Keratinocyte (primary cell): ENCODE measurements around the gene GADD45B. TPM values are rescaled to one million over a fixed set of nuclear protein-coding genes. Genes with fewer than 3 reads are reported as not detected.
"Not testable (repeated sequence)": the region's sequence is repeated elsewhere in the genome, so short reads cannot be mapped to it uniquely, and the experiment has no call there.

Experiments used
- DNase-seq: peaks from one replicate; pipeline ENCODE4 v3.0.0-alpha.2; 2011; ENCODE audit warnings: low read depth, missing footprints, low spot score
- FAIRE-seq: peaks from 2 replicates; lab custom pipeline; 2011; peaks lifted over from hg19 to GRCh38; lab: Jason Lieb, UNC
- H2AFZ ChIP-seq: 2 replicates; pipeline ENCODE4 v1.6.0; 2012; ENCODE audit warnings: low read length, control low read depth, inconsistent platforms; ENCODE audit not compliant: control insufficient read depth
- H3K27ac ChIP-seq: 2 replicates; pipeline ENCODE4 v1.5.1; 2011; ENCODE audit warnings: low read length; ENCODE audit not compliant: control insufficient read depth, insufficient read depth
- H3K27me3 ChIP-seq: 3 replicates; pipeline ENCODE4 v1.6.0; 2011; ENCODE audit warnings: low read length; ENCODE audit not compliant: control insufficient read depth, insufficient read depth; ENCODE audit errors: extremely low read depth
- H3K36me3 ChIP-seq, 2 experiments: 2 replicates in 1 of 2; 3 replicates in 1 of 2; pipeline ENCODE4 v1.5.1; 2011; ENCODE audit warnings: low read length in 2 of 2, mild to moderate bottlenecking in 1 of 2; ENCODE audit not compliant: control insufficient read depth in 2 of 2, insufficient read depth in 2 of 2; ENCODE audit errors: extremely low read depth in 1 of 2
- H3K4me1 ChIP-seq: 3 replicates; pipeline ENCODE4 v1.5.1; 2011; ENCODE audit warnings: low read length; ENCODE audit not compliant: control insufficient read depth, insufficient read depth; ENCODE audit errors: extremely low read depth
- H3K4me2 ChIP-seq: 3 replicates; pipeline ENCODE4 v1.6.0; 2011; ENCODE audit warnings: low read depth, low read length; ENCODE audit not compliant: control insufficient read depth, insufficient read depth; ENCODE audit errors: extremely low read depth
- H3K4me3 ChIP-seq, 3 experiments: fragments of 200-600 bp in 1 of 3; sonication (generic) in 1 of 3; 2 replicates in 2 of 3; 3 replicates in 1 of 3; pipeline ENCODE4 v1.5.1; 2011 to 2016; ENCODE audit warnings: low read length in 3 of 3, mild to moderate bottlenecking in 3 of 3, control low read depth in 2 of 3, inconsistent platforms in 1 of 3, low read depth in 1 of 3, mixed read lengths in 1 of 3, mixed run types in 1 of 3, moderate library complexity in 1 of 3; ENCODE audit not compliant: control insufficient read depth in 2 of 3, insufficient read depth in 2 of 3; ENCODE audit errors: extremely low read depth in 1 of 3
- H3K79me2 ChIP-seq: 2 replicates; pipeline ENCODE4 v1.6.0; 2012; ENCODE audit warnings: low read length; ENCODE audit not compliant: control insufficient read depth, insufficient read depth
- H3K9ac ChIP-seq: 3 replicates; pipeline ENCODE4 v1.6.0; 2011; ENCODE audit warnings: low read length; ENCODE audit not compliant: control insufficient read depth, insufficient read depth; ENCODE audit errors: extremely low read depth
- H3K9me1 ChIP-seq: 3 replicates; pipeline ENCODE4 v1.6.0; 2011; ENCODE audit warnings: low read length; ENCODE audit not compliant: control insufficient read depth, insufficient read depth; ENCODE audit errors: extremely low read depth
- H3K9me3 ChIP-seq: 2 replicates; pipeline ENCODE4 v1.5.1; 2012; ENCODE audit warnings: low read depth, low read length; ENCODE audit not compliant: control insufficient read depth
- H4K20me1 ChIP-seq: 3 replicates; pipeline ENCODE4 v1.6.0; 2011; ENCODE audit warnings: low read length; ENCODE audit not compliant: control insufficient read depth, insufficient read depth; ENCODE audit errors: extremely low read depth
- EZH2 ChIP-seq: IDR thresholded peaks from one replicate; pipeline ENCODE4 v1.6.1; 2012; ENCODE audit warnings: inconsistent platforms, mild to moderate bottlenecking, low read length, moderate library complexity
- dilution Hi-C: fragments of 300-500 bp; cut with MboI; formaldehyde crosslinking; loops from one replicate; pipeline ENCODE4 v1.7.0; 2020; ENCODE audit warnings: low sequenced_read_pairs; ENCODE audit not compliant: extremely low pct_ligation_motif_present
- polyA plus RNA-seq, 5 experiments: library from polyadenylated mRNA; depleted of rRNA in 3 of 5; stranded (reverse) in 3 of 5; stranded (forward) in 1 of 5; unstranded in 1 of 5; fragments of >200 nt; gene quantifications; 1 replicate in 1 of 5; 2 replicates in 3 of 5; 3 replicates in 1 of 5; pipeline versions ENCODE4 v1.2.1 to v1.2.3, GENCODE V29; 2011 to 2012; ENCODE audit warnings: missing spikeins in 2 of 5, low read depth in 1 of 5, low replicate concordance in 1 of 5
- TF ChIP-seq, protein P1 (sequence below), 3 experiments: IDR thresholded peaks in 1 of 3; conservative IDR thresholded peaks in 1 of 3; optimal IDR thresholded peaks in 1 of 3; 2 replicates in 2 of 3; 3 replicates in 1 of 3; pipeline versions ENCODE3 to v1.5.1; 2011; ENCODE audit warnings: low read length in 3 of 3, mild to moderate bottlenecking in 3 of 3, moderate library complexity in 2 of 3, control low read depth in 1 of 3, inconsistent platforms in 1 of 3; ENCODE audit not compliant: insufficient read depth in 2 of 3; ENCODE audit errors: extremely low read depth in 1 of 3

The GADD45B gene
- polyA plus RNA-seq, 1 donor (not counting 4 experiments of a cell fraction or from before 2014, with no cell fraction given): 20.6 TPM

DNA sequence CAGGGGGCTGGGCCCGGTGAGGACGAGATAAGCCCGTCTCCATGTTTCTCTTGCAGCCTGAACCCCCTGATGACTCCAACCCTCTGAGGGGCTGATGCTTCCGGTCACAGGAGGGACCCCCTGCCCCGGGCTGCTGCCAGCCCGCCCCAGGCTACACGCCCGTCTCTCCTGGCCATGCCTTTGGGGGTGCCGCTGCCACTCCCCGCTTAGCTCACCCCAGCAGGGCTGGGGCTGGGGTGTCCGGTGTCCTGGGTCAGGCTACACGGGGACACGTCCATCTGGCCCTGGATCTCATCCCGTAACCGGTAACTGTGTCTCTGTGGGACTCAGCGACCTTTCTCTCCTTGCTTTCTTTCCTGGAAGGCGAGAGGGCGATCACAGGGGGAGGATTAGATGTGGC, 40.8 kb downstream of the GADD45B start:
- Histone ChIP-seq H3K9ac (no peak overlapping the region), H3K9me1 (no peaks in the 10 kb centered on the region), H3K27me3 (peaks cover 17% of the 10 kb centered on the region), H3K4me2 (no peak overlapping the region), H2AFZ (no peak overlapping the region), H3K4me3 (no peak overlapping the region), H3K79me2 (no peaks in the 10 kb centered on the region), H3K36me3 (no peaks in the 10 kb centered on the region), H4K20me1 (no peaks in the 10 kb centered on the region), H3K27ac (no peak overlapping the region), H3K9me3 (no peaks in the 10 kb centered on the region), H3K4me1 (peaks cover 11% of the 10 kb centered on the region)
- FAIRE-seq: no peak
- TF ChIP-seq, protein P1, sequence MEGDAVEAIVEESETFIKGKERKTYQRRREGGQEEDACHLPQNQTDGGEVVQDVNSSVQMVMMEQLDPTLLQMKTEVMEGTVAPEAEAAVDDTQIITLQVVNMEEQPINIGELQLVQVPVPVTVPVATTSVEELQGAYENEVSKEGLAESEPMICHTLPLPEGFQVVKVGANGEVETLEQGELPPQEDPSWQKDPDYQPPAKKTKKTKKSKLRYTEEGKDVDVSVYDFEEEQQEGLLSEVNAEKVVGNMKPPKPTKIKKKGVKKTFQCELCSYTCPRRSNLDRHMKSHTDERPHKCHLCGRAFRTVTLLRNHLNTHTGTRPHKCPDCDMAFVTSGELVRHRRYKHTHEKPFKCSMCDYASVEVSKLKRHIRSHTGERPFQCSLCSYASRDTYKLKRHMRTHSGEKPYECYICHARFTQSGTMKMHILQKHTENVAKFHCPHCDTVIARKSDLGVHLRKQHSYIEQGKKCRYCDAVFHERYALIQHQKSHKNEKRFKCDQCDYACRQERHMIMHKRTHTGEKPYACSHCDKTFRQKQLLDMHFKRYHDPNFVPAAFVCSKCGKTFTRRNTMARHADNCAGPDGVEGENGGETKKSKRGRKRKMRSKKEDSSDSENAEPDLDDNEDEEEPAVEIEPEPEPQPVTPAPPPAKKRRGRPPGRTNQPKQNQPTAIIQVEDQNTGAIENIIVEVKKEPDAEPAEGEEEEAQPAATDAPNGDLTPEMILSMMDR (optimal IDR thresholded peaks at IDR 0.05 in 1 of 3, IDR thresholded peaks at IDR 0.05 in 1 of 3, conservative IDR thresholded peaks at IDR 0.05 in 1 of 3; ENCODE audit: extremely low read depth in 1 of 3, insufficient read depth in 2 of 3, low read length in 3 of 3): no peak
- TF ChIP-seq EZH2: no peak
- DNase-seq: no peak
- dilution Hi-C loops: no loop called here

DNA sequence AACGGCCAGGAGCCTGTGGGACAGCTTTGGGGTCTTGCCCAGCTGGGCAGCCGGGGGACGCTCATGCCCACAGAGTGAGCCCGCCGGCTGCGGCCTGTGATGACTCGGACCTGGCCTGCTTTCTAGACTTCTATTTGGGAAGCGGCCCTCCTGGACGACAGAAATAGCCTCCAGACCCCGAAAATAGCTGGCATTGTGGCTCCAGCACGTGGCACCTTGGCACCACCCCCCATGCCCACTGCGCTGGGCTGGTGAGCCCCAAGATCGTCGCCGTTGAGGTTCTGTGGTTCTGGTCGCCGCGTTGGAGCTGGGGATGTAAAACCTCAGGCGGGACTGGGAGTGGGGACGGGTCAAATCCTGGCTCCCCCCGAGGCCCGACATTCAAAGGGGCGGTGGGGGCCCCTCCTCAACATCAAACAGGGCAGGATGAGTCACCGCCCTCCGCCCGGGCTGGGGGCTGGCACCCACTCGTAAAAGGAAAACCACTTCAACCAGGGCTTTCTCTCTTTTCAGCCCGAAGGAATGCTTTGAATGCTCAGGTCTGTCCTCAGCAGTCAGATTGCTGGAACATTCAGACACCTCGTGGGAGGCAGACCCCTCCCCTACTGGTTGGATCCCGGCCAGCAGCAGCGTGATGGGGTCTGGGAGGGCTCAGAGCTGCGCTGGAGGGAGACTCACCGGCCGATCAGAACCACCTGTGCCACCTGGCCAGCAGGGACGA, 42.1 kb downstream of the GADD45B start:
- H3K27me3 ChIP-seq: peaks cover 6% of the 10 kb centered on the region
- DNase-seq: no peak
- H3K9ac ChIP-seq: no peak overlapping the region
- no peak for FAIRE-seq
- H3K36me3 ChIP-seq: no peaks in the 10 kb centered on the region
- no peaks in the 10 kb centered on the region for H3K79me2 ChIP-seq
- H3K9me3 ChIP-seq: no peaks in the 10 kb centered on the region
- peaks cover 3% of the 10 kb centered on the region for H3K4me1 ChIP-seq
- no peaks in the 10 kb centered on the region for H4K20me1 ChIP-seq
- no peak overlapping the region for H3K4me2 ChIP-seq
- TF ChIP-seq, protein P1 (optimal IDR thresholded peaks at IDR 0.05 in 1 of 3, IDR thresholded peaks at IDR 0.05 in 1 of 3, conservative IDR thresholded peaks at IDR 0.05 in 1 of 3; ENCODE audit: extremely low read depth in 1 of 3, insufficient read depth in 2 of 3, low read length in 3 of 3): no peak
- no peak for TF ChIP-seq EZH2
- H3K27ac ChIP-seq: no peak overlapping the region
- dilution Hi-C loops: no loop called here
- no peak overlapping the region for H3K4me3 ChIP-seq
- no peak overlapping the region for H2AFZ ChIP-seq
- H3K9me1 ChIP-seq: no peaks in the 10 kb centered on the region

DNA sequence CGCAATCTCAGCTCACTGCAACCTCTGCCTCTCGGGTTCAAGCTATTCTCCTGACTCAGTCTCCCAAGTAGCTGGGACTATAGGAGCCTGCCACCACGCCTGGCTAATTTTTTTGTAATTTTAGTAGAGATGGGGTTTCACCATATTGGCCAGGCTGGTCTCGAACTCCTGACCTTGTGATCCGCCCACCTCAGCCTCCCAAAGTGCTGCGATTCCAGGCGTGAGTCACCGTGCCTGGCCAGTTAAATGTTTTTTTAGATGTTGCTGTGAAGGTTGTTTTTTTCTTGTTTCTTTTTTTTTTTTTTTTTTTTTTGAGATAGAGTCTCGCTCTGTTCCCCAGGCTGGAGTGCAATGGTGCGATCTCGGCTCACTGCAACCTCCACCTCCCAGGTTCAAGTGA, 42.9 kb downstream of the GADD45B start:
- H3K4me1 ChIP-seq, H3K79me2 ChIP-seq, DNase-seq, H3K4me3 ChIP-seq, FAIRE-seq, H4K20me1 ChIP-seq, H3K4me2 ChIP-seq, H3K9me3 ChIP-seq, H2AFZ ChIP-seq, dilution Hi-C loops, H3K36me3 ChIP-seq, H3K27ac ChIP-seq, H3K9ac ChIP-seq, H3K9me1 ChIP-seq, H3K27me3 ChIP-seq: not testable (repeated sequence)
